ENCODE measurements around the gene LRRN2.
"Not testable (repeated sequence)": the region's sequence is repeated elsewhere in the genome, so short reads cannot be mapped to it uniquely, and the experiment has no call there.

LRRN2 gene

DNA sequence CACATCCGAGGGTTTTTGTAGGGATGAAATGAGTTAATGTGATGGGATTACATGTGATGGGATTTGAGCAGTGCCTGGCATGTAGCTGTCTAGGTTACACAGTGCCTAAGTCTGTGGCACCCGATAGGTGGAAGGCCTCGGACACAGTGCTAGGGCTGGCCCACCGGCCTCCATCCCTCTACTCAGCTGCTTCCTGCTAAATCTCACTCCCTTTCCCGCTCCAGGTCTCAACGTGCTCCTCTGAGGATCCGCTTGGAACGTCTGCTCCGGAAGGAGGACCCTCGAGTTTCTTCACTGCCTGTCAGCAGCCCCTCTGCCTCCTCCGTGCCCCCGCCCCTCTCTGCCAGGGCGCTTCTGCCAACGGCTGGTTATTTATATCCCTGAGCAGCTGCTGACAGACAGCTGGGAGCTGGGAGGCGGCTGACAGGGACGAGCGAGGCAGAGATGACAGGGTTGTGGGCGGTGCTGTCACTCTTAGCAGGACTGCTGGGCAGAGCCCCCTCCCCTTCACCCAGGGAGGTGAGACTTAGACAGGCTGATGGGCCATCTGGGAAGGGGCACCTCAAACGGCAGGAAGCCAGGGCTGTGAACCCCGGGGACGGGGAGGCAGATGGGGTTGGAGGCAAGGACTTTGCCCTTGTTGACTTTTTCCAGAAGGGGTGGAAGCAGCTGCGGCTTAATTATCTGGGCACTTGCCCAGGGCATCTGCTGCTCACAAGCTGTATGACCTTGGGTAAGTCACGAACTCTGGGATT is 26.6 kb upstream of the LRRN2 start:
- DNase-seq: no peak

DNA sequence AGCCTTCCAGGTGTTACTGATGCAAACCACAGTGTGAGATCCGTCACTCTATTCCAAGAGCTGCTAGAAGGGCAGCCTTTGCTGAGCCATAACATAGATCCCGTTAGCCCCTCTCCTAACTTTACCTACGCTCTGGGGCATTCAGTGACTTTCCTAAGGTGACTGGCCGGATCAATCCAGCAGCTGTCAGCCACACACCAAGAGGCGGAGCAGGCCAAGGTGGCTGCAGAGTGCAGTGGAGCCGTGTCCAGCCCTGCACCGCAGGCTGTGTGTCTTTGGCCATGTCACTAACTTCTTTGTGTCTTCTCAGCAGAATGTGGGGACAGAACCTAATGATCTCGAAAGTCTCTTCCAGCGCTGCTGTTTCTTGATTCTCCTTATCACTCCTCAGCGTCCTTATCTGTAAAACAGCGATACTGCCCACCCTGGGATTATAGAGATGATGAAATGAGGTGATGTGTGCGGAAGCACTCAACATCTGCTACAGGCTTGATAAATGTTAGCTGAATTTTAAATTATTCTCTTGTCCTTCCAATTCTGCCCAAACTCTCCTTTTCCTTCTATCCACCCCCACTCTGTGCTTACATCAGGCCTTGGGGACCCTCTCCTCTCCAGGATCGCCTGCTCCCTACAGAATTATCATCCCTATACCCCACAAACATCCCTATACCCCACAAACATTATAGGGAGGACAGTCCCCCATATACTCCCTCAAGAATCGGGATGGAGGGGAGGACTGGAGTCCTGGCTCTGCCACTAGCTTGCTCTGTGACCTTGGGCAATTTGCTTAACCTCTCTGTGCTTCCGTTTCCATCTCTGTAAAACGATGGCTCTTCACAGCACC is 25.8 kb upstream of the LRRN2 start:
- no peak for DNase-seq

DNA sequence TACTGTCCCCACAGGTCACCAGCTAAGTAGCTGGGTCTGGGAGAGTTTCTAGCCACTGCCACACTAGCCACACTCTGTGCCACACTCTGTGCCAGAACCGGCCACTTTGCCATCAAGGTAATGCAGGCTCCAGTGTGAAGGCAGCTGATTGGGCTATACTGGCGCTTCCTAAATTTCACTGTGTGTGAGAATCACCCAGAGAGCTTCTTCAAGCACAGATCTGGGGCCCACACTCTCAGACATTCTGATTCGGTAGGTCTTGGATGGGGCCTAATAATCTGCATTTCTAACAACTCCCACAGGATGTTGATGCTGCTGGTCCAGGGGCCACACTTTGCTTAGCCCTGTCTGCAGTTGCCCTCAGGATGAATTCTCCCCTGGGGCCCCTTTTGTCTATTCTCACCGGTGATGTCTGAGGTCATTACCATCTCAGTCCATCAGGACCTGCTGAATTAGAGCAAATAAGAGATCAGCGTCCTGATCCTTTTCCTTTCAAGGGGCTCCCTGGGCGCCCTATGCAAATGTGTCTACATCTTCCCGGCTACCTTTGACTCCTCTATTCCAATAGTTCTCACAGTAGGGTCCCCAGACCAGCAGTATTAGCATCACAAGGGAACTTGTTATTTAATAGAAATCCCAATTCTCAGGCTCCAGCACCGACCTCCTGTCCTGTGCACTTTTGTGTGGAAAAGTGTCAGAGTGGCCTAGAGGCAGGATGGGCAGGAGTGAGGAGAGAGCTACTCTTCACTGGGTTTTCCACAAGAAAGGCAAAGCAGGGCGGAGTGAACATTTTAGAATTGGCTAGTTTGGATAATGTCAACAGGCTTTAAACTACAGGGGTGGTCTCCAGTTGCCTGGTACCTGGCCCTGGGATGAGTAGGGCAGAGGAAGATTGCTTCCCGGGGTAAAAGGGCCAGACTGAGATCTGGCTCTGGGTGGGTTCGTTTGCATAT is 24.7 kb upstream of the LRRN2 start:
- no peak for DNase-seq

DNA sequence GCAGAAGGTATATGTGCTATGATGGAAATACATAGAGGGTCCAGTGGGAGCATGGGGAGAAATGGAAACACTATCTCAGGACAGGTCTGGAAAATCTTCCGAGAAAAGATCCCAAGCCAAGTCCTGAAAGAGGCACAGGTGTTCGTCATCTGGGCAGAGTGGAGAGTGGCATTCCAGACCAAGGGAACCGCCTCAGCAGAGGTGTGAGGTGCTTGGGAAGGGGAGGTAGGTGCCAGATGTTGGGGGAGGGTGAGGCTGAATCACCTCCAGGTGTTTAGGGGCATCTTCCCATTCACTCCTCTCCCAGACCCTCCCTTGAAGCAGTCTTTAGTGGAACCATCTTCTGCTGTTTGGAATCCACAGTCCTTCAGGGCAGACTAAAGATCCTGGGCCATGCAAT is 23.5 kb upstream of the LRRN2 start:
- no peak for DNase-seq

DNA sequence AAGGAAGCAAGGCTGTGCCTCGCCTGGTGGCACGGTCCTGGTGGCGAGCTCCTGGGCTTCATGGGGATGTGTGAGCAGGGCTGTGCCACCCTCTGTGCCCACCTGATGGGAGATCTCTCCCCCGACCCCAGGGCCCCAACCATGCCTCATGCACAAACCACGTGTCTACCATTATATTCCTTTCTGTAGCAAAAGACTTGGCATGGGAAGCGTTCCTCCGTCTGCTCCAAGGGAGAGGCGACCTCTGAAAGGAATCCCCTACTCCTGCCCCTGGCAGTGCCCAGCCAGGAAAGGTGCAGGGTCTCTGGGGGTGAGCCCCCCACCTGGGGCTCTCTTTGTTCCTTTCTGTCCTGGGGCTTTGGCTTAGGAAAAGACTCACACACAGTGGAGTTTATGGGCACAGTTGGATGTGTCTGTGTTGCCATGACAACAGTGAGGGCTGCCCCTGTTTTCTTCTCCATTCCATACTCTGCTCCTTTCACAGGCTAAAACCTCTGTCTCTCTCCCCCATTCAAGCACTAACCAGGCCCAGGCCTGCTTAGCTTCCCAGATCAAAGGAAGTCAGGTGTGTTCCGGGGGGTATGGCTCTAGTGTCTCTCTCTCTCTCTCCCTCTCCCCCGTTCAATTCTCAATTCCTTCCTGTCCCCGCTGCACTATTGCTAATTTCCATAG is 21.4 kb upstream of the LRRN2 start:
- DNase-seq: no peak

DNA sequence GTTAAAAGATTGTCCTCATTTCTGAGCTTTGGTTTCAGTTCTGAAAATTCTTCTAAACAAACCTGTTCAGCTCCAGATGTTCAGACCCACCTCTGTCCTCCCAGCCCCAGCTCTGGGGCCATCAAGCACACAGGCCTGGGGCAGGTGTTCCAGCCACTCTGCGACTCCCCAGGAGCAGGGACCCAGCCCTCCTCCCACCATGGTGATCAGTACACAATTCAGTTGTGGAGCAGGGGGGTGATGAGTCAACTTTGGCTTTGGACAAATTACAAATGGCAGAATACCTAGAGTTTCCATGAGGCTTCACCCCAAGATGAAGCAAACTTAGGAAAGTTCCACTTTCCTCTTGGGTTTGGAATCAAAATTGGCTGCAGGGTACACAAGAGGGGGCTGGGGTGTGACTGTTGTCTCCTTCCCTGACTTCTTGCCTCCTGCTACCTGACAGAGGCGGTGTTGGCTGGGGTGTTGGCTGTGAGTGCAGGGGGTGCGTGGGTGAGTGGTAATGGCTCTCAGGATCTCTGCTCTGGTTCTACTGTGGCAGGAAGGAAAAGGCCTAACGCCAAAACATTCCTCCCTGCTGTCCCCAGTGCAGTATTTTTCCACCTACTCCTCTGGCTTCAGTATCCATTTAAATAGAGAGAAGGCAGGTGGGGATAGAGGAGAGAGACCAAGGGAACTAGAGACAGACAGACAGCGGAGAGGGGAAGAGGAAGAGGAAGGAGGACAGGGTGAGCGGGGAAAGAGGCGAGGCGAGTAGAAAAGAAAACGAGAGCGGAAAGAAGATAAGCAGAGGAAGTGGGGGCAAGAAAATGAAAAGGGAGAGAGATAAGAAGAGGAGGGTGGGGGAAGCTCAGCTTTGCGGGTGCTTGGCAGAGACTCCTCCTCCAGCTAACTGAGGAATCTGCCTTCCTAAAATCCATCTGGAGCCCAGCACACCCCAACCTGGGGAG is 20.6 kb upstream of the LRRN2 start:
- no peak for DNase-seq

DNA sequence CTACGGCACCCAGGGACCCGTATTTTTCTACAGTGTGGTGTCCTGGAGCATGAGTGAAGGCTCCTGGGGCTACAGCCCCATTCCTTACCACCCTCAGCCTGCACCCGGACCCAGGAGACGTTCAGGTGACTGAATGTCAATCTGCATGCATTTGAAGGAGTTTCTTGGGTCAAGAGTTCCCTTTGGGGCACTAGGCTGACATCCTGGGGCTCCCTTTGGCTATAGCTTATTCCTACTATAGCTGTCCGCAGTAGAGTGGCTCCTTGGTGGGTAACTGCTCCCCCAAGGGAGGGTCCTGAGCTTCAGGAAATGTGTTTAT is 19.9 kb upstream of the LRRN2 start:
- DNase-seq: no peak

DNA sequence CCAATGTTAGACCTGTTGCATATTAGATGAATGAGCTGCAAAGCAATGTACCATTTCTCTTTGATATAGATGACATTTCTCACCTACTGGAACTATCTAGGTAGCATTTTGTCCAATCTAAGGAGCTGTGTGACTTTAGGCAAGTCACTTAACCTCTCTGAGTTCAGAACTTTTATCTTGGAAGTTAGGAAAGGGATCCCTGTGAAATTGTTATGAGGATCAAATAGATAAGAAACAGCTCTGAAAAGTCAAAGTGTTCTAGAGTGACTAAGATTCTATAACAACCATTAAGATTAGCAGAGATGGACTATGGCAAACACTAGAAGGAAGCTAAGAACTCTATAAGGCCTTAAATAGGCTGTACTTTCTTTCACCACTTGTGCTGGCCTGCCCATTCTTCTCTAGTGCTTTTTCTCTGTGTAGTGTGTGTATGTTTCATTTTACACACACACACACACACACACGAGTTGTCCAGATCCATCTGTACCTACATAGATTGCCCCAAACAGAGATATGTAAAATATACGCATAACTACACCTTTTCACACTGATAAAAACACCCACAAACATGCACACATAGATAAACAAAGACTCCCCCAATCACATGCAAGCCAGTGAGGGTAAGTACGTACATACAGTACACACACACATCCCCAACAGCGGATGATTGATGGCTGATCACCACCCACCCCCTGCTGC is 19.4 kb upstream of the LRRN2 start:
- no peak for DNase-seq

DNA sequence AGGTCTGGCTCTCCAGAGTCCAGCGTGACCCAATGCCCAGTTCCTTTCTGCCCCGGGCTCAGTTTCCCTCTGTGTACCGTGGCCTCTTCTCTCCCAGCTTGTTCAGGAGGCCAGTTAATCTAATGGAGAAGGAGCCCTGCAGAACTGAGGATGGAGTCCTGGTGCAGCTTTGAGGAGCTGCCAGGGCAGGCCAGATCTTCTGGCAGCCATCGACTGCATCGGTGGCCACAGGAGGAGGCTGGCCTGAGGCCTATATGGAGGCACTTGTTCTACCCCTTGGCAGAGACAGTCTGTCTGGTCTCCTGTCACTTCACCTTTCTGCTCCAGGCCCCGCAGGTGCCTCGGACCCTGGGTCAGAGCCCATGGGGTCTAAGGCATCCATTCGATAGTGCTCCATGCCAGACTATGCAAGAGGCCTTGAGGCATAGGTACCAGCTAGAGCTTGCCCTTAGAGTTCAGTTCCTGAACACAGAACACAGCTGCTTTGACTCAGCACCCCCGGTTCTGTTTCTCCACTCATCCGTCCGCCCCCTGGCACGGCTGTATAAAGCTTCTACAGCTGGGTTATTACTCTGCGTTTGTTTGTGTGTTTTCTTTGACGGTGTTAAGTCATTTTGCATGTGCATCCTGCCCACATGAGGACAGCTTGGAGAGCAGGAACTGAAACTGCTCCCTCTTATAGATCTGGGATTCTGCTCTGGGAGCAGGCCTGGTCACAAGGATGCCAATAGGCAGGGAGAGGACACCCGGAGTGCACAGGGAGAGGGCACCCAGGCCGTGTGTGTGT is 18.5 kb upstream of the LRRN2 start:
- no peak for DNase-seq

DNA sequence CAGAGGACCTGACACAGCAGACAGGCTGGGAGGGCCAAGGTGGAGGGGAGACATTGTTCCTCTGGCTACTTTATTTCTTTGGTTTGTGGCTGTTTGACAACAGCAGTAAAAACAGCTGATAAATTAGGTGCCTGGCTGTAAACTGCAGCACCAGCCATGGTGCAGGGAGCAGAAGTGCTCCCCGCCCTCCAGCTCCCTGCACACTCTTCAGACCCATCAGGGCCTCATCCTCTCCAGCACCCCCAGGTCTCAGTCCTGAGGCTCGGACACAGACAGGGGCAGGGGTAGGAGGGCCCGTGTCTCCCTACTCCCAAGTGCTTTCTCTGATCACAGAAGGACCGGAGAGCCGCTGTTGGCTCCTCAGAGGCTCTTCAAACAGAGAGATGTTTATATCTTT is 17.7 kb upstream of the LRRN2 start:
- no peak for DNase-seq

DNA sequence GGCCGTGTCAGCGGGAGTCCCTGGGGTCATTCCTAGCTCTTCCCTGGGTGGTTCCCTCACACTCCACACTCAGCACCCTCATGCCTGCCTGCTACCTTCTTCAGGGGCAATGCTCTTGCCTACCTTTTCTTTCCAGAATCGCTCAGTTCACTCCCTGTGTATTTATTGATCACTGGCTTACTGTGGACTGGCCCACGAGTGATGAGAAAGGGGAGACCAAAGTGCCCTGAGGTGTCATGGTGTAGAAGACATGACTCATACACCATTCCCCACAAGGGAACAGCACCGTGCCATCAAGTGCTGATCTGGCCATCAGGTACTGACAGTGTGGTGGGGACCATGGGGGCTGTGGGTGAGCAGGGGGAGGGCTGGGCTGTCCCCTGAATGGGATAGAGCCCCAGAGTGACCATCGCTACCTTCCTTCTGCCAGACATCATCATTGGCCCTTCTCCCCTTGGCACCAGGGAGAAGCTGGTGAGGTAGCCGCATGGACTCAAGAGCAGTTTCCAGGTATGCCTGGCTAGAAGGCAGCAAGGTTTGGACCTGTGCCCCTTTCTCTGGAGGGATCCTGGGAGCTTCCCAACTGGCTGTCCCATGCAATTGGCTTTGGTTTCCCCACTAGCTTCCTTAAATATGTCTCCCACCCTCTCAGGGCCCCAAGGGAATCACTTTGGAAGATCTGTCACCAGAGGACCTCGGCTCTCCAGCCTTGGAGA is 17.2 kb upstream of the LRRN2 start:
- DNase-seq: no peak

DNA sequence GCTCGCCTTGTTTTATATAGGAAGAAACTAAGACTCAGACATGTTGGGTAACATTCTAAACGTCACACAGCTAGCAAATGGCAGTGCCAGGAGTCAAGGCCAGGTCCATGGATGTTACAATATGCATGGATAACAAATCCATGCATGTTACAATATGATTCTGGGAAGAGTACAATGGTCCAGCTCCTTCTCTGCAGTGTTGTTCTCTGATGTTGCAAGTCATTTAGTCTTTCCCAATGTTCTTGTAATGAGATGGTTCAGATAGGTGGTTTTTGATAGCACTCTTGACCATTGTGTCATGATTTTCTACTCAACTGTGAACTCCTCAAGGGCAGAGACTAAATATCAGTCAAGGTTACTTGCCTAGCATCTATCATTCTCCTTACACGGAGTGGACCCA is 15.7 kb upstream of the LRRN2 start:
- DNase-seq: no peak

DNA sequence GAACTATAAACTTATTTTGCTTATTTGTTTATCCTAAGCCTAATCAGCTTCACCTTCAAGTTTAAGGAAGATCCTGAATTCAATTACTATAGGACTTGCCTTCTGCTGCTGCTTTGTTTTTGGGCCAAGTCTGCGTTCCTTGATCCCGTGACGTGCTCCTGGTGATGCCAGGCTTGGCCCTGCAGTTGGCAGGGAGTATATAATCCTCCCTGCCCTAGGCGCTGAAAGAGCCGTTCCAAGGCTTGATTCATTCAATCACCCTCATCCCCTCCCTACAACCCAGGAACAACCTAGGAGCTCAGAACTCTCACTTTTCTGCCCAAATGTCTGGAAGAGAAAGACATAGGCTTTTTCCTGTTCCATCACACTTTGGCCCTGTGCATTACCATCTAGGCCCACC is 12.4 kb upstream of the LRRN2 start:
- no peak for DNase-seq

DNA sequence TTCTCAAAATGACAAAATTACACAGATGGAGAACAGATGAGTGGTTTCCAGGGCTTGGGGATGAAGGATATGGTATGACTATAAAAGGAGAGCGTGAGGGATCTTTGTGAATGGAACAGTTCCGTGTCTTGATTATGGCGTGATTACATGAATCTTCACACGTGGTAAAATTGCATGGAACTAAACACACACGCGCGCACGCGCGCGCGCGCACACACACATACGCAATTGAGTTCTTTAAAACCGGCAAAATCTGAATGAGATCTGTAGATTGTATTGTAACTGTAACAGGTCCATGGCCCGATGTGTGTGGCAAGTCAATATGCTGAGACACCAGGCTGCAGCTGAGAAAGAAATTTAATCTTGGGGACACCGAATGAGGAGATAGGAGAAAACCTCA is 11.1 kb upstream of the LRRN2 start:
- DNase-seq: no peak

DNA sequence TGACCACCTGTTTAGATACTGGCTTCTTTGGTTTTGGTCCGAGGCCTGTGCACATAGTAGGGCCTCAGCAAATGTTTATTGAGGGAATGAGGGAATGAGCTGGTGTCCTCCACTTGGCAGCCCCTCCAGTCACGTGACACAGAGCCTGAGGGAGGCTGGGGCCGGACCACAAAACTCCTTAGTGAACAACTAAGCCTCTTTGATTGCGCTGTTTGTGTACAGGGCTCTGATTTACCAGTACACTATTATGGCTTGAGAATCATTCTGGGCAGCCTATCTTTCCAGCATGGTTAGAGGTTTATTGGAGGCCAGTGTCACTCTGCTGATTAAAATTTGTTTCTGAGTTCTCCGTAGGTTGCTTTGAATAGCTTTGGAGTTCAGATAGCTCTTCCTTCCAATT is 10.2 kb upstream of the LRRN2 start:
- no peak for DNase-seq

DNA sequence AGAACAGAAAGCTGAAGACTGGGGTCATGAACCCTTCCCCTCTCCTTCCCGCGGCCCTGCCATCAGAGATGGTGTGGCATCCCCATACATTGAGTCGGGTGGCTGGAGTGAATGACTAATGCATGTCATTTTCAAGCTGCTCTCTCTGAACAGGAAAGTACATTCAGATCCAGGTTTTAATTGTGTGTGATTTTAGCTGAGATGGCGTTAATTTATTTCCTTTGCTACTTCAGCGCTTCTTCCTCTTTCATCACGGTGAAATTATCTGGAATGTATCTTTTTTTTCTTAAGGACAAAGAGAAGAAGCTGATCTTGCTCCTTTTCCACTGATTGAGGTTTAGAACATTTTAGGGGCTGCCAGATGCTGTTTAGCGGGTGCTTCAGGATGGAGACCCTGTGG is 8.6 kb upstream of the LRRN2 start:
- no peak for DNase-seq

DNA sequence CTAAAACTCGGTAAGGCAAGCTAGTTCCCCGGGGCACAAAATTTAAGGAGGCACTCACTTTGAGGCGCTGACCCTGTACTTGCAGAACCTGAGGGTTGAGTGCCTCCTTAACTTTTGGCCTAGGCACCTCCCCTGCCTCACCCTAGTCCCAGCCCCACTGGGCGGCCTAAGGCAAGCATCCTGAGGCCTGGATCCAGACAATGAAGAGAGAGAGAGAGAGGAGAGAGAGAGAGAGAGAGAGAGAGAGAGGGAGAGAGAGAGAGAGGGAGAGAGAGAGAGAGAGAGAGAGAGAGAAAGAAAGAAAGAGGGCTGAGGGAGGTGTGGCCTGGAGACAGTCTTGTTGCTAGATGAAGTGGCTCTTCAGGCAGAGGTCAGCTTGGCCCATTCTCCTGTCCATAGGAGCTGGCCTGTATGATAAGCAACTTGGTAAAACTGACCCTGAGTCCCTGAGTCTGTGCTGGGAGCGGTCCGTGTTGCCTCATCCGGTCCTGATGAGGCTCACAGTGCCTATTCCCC is 7.4 kb upstream of the LRRN2 start:
- DNase-seq: no peak

DNA sequence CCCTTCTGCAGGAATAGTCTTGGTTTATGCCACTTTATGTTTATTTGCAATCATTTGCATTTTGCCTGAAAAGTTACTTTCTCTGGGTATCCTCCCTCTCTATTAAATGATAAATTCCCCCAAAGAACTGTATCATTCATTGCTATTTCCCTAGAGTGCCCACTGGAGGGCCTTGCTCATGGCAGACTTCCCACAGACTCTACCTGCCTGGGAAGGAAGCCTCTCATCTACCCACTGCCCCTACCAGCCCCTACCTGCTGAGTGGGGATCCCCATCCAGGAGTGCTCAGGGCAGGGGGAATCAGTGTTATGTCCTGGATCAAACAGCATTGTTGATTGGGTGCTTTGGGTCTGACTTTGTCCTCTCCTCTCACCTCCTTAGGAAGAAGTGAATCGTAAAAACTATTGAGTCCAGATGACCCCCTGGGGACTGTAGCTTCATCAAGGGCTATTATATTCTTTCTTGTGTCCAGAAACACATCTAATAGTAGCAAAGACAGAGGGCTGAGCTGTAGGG is 6.8 kb upstream of the LRRN2 start:
- DNase-seq: no peak

DNA sequence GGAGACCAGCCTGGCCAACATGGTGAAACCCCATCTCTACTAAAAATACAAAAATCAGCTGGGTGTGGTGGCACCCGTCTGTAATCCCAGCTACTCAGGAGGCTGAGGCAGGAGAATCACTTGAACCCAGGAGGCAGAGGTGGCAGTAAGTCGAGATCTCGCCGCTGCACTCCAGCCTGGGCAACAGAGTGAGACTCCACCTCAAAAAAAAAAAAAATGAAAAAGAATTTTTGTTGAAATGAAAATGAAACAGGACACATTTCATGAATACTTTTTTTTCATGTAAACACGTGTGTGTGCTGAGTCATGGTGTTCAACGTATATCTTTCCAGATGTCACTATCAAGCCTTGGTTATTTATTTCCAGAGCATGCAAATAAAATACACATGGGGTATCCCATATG is 5.8 kb upstream of the LRRN2 start:
- DNase-seq: not testable (repeated sequence)

Measured in activated CD4-positive, alpha-beta T cell treated with anti-CD3 and anti-CD28 coated beads, Interleukin-2, amount 50 U/mL, for 1 hour (primary cell).